Measurements from ENCODE around the gene DKK3. TPM values are rescaled to one million over a fixed set of nuclear protein-coding genes. Genes with fewer than 3 reads are reported as not detected.

Gene DKK3
- total RNA-seq, 1 donor from 2014 or later, result 270 TPM

GRCh38 chr11:11983427-11983826 is 25.0 kb downstream of the DKK3 start:
- DNase-seq (ENCODE audit: low read depth), result no peak

DNA sequence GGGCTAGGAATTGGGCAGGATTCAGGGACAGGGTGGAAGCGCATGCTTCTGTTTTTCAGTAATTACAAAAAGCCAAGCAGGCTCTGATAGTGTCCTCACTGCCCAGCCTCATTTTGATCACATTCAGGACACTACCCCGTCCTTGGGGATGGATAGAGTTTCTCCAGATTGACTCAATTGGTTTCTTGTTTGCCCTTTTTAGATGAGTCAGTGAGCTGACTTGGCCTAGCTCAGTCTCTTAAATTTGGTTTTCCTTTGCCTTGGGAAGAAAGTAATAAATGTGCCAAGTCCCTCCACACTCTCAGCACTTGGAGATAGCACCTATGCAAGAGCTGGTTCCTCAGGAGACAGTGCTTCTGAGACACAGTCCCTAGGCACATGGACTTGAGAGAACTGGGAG is 25.5 kb downstream of the DKK3 start:
- DNase-seq (ENCODE audit: low read depth), result peak; percentile 47

GRCh38 chr11:11982461-11982860 is 26.0 kb downstream of the DKK3 start:
- DNase-seq (ENCODE audit: low read depth), result no peak

DNA sequence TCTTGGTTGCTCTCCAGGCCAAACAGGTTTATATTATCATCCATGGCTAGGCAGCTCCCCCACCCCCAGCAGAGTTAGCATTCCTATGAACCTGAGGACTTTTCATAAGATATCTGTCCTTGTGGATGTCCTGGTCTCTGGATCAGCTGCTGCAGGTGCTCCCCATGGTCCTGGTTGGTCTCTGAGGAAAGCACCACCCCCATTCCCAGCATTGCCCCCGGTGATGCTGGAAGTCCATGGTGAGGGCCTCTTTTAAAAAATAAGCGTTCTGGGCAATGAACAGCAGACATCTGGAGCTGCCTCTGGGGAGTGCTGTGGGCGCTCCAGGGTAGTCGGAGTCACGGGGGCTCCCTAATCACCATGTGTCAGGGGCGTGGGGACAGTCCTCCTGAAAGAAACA is 26.6 kb downstream of the DKK3 start:
- no peak for DNase-seq (ENCODE audit: low read depth)

DNA sequence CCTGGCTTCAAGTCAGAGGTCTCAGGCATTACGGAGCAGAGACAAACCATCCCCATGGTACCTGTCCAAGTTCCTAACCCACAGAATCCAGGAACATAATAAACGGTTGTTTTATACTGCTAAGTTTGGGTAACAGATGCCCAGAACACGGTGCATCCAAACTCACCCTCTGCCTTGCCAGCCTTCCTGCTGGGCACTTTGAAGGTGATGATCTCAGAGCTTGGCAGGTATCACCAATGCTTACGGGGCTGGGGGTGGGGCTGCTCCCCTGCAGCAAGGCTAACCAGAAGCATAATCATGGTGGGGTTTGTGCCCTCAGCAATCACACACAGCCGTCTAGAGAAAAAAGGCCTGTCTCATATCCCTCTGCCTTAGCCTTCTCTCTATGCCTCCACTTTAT is 27.1 kb downstream of the DKK3 start:
- no peak for DNase-seq (ENCODE audit: low read depth)

DNA sequence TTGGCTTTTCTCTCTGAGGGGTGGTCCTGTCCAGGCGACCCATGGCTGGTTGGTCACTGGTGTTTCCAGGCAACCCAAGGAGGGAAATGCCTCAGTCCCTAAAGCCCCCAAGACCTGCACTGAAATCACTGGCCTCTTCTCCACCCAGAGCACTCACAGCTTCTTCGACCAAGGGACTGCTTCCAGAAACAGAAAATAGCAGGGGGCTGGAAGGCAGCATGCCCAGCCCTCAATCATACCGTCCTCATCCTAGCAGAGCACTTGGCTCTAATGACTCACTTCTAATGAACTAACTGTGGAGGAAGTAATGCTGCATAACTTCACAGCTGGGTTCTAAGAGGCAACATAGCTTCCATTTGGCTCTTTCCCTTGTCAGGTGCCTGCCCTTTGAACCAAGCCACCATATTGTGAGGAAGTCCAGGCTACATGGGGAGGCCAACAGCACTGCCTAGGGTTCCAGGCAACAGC is 27.6 kb downstream of the DKK3 start:
- no peak for DNase-seq (ENCODE audit: low read depth)

DNA sequence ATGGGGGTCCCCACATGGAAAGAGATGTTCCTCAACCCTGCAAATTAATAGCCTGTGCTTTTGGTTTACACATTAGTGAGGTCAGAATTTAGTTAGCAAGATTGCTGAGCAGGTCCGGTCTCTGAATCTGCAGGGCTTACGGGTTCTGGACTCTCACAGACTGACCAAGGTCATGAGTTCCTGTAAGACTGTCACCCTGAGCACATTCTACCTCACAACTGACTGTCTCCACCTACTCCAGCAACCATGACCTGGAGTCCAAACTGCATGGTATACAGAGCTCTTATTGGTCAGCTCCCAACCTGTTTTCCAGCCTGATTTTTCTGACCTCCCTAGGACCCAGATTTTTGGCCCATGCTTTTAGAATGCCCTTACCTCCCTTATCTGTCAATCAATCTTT is 28.2 kb downstream of the DKK3 start:
- no peak for DNase-seq (ENCODE audit: low read depth)

- peak; percentile 85 for DNase-seq (ENCODE audit: low read depth)
These were observed 28.8 kb downstream of the DKK3 start for GRCh38 chr11:11979488-11980117.

GRCh38 chr11:11978792-11979487 is 29.5 kb downstream of the DKK3 start:
- peak; percentile 98 for DNase-seq (ENCODE audit: low read depth)

GRCh38 chr11:11978098-11978637 is 30.3 kb downstream of the DKK3 start:
- no peak for DNase-seq (ENCODE audit: low read depth)

GRCh38 chr11:11977206-11977938 is 31.1 kb downstream of the DKK3 start:
- peak; percentile 96 for DNase-seq (ENCODE audit: low read depth)

DNA sequence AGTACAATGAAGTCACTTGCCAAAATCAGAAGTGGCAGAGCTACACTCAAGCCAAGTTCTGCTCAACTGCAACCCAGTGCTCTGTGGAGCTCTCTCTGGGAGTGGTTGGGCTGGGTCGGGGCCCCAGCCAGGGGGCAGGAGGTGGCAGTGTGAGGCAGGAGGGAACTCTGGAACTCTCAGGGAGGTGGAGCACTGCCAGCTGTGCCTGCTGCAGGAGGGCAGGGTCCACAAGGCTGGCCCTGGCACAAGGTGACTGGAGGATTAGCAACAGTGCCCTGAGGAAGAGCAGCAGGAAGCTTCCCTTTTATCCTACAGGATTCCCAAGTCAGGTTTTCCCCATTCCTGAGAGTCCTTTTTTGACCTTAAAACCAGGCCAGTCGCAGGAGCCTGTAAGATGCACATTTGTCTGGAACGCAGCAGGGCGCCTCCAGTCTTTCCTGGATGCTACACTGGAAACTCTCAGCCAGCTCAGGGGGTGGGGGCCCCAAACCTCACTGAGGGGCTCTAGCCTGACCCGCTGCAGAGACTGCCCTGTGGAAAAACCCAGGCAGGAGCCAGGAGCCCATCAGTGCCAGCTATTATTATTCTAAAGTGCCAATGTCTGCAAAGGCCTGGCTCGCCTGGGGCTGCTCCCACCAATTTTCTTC is 31.8 kb downstream of the DKK3 start:
- peak; percentile 40 for DNase-seq (ENCODE audit: low read depth)

GRCh38 chr11:11975201-11976092 is 33.0 kb downstream of the DKK3 start:
- peak; percentile 65 for DNase-seq (ENCODE audit: low read depth)

GRCh38 chr11:11973866-11974265 is 34.6 kb downstream of the DKK3 start:
- no peak for DNase-seq (ENCODE audit: low read depth)

DNA sequence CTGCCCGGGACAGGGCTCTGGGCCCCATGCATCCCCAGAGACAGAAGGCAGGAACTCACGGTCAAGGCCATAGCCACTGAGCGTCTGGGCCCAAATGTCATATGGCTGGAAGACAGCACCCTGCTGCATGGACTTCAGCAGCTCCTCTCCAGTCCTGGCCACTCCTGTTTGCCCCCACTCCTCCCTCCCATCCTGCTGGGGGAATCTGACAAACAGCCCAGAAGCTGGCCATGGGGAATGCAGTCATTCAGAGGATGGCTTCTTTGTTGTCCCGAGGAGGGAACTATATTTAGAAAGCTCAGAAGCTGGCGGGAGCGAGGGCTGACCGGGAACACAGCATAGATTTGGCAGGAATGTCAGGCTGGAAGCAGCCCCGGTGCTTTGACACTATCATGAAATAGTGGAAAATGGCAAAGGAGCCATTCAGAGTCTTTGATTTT is 35.0 kb downstream of the DKK3 start:
- DNase-seq (ENCODE audit: low read depth), result peak; percentile 87

- DNase-seq (ENCODE audit: low read depth), result no peak
These were observed 35.6 kb downstream of the DKK3 start for GRCh38 chr11:11972730-11973341.

DNA sequence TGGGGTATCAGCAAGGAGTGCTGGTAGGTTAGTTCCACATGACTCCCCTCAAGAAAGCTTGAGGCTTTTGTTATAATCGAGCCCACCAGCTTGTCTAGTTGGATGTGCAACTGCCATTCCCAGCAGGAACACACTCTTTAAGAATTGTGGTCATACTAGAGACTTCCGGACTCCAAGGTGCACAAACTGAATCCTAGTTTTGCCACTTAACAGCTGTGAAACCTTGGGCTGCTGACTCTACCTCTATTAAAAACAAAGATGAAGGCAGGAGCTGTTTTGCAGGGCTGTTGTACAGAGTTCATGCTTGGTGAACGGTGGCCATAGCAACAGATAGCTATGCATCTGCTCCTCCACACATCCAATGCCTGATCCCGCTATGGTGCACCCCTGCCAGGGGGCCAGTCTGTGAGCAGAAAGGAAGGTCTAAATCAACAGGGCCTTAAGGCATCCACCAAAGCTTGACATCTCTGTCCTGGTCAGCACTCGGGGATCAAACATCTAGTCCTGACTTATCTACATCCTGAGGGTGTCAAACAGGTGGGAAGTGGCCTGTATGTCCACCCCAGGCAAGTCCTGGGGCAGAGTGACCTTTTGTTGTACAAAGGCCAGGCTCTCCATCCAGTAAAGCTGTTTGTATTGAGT is 36.4 kb downstream of the DKK3 start:
- DNase-seq (ENCODE audit: low read depth), result no peak

- DNase-seq (ENCODE audit: low read depth), result no peak
These were observed 37.9 kb downstream of the DKK3 start for GRCh38 chr11:11970556-11970955.
